ENCODE data around the gene ELK1.

DNA sequence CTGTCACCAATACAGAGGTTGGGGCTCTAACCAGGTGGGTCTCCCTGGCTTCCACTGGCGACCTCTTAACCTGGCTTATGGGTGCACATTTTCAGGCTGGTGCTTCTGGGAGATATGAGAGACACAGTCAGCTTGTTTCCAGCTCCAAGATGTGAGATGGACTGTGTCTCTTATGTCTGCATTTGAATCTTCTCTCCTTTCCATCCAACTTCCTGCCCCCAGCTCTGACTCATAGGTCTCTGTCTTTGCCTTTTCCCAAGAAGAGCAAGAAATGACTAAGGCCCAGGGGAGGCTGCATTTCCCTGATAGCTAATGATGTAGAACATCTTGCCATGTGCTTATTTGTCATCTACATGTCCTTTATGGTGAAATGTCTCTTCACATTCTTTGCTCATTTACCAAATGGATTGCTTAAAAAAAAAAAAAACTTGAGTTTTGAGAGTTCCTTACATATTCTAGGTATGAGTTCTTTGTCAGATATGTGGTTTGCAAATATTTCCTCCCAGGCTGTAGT lies 11.8 kb upstream of the ELK1 start:
- no peak for TF ChIP-seq MAX (IDR thresholded peaks at IDR 0.05)
- no peak for TF ChIP-seq EP300 (IDR thresholded peaks at IDR 0.05; ENCODE audit: borderline replicate concordance)
- TF ChIP-seq TEAD4 (IDR thresholded peaks at IDR 0.05): no peak
- TF ChIP-seq CREB1 (IDR thresholded peaks at IDR 0.05; ENCODE audit: low read depth): no peak
- TF ChIP-seq CEBPB (IDR thresholded peaks at IDR 0.05): no peak
- no peak for TF ChIP-seq YY1 (IDR thresholded peaks at IDR 0.05; ENCODE audit: low read depth)
- TF ChIP-seq RAD21 (IDR thresholded peaks at IDR 0.05; ENCODE audit: low read depth): no peak
- no peak for TF ChIP-seq NFIC (IDR thresholded peaks at IDR 0.05)
